Measurements from ENCODE around the gene ITPR2.

DNA sequence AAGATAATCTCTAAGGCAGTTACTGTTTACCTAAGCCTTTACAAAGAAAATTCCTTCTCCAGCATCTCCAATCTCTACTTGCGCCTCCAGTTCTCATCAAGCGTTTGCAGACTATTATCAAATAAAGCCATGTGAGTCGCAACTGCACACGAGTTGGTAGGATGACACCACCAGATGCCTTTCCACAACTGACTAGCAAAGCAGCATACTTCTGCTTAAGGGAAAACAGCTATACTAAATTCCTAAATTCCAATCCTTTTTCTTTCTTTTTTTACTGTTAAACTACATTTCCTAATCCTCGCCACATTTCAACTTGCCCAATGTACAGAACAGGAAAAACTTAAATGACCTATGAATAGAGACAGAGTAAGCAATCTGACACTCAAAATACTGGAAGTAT, 166.7 kb downstream of the ITPR2 start:
- TF ChIP-seq SIN3A (IDR thresholded peaks at IDR 0.05; ENCODE audit: borderline replicate concordance, insufficient read depth, low read length): no peak
- TF ChIP-seq, protein P1, sequence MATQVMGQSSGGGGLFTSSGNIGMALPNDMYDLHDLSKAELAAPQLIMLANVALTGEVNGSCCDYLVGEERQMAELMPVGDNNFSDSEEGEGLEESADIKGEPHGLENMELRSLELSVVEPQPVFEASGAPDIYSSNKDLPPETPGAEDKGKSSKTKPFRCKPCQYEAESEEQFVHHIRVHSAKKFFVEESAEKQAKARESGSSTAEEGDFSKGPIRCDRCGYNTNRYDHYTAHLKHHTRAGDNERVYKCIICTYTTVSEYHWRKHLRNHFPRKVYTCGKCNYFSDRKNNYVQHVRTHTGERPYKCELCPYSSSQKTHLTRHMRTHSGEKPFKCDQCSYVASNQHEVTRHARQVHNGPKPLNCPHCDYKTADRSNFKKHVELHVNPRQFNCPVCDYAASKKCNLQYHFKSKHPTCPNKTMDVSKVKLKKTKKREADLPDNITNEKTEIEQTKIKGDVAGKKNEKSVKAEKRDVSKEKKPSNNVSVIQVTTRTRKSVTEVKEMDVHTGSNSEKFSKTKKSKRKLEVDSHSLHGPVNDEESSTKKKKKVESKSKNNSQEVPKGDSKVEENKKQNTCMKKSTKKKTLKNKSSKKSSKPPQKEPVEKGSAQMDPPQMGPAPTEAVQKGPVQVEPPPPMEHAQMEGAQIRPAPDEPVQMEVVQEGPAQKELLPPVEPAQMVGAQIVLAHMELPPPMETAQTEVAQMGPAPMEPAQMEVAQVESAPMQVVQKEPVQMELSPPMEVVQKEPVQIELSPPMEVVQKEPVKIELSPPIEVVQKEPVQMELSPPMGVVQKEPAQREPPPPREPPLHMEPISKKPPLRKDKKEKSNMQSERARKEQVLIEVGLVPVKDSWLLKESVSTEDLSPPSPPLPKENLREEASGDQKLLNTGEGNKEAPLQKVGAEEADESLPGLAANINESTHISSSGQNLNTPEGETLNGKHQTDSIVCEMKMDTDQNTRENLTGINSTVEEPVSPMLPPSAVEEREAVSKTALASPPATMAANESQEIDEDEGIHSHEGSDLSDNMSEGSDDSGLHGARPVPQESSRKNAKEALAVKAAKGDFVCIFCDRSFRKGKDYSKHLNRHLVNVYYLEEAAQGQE (IDR thresholded peaks at IDR 0.05; ENCODE audit: insufficient read depth in 1 of 2, low read depth in 2 of 2, low read length in 2 of 2): no peak
- no peak for TF ChIP-seq POLR2AphosphoS5 (IDR thresholded peaks at IDR 0.05; ENCODE audit: low read depth, low read length)
- no peak for TF ChIP-seq TAF1 (IDR thresholded peaks at IDR 0.05; ENCODE audit: borderline replicate concordance, insufficient read depth, low read length)

Data from PFSK-1 (cell line).